HG02943 (cell line): ENCODE data around the gene RIMBP2.
"Not testable (repeated sequence)": the region's sequence is repeated elsewhere in the genome, so short reads cannot be mapped to it uniquely, and the experiment has no call there.

Source experiments
- ATAC-seq: cut with Tn5 transposase; IDR thresholded peaks from one replicate; pipeline ENCODE4 v1.9.1; 2021; ENCODE audit warnings: mild to moderate bottlenecking, low read depth, moderate library complexity; ENCODE audit not compliant: unreplicated experiment

Gene RIMBP2

DNA sequence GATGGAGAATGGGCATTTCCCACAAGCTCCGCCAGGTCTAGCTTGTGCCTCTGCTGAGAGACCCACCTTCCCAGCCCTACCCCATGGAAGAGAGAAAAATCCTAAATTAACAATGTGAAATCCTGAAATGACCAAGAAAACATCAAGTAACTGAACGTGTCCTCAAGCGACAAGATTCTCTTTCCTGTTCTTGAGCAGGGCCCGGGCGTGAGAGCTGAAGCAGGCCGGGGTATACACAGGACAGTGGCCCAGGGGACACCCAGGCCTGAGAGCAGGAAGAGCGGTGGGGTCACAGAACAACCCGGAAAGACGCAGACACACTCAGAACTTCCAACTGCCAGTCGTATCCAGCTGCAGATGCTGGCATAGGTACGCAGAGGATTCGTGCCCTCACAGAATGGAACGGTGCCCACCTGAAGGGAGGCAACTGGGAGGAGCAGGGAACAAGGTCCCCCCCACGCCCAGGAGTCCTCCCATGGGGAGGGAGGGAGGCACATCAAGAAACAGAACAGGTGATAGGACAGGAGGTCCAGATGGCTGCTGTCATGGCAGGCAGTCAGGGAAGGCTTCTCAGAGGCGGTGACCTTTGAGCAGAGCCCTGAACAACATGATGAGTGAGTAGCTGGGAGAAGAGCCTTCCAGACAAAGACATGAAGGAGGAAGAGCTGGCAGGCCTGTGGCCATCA is 9.1 kb downstream of the RIMBP2 start:
- no peak for ATAC-seq

DNA sequence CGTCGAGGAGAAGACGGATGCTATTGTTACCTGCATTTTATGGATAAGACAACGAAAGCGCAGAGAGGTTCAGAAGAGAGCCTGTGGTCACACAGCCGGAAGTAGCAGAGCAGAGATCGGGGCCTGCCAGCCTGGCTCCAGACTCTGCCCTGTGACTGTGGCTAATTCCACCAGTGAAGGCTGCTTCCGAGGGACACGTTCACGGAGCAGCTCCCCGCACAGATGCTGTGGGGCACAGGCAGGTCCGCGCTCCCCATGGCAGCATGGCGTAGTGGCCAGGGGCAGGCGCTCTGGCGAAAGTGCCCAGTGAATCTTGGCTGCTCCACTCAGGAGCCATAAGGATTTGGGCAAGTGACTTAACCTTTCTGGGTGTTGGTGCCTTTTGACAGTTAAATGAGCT is 9.8 kb downstream of the RIMBP2 start:
- ATAC-seq = no peak

DNA sequence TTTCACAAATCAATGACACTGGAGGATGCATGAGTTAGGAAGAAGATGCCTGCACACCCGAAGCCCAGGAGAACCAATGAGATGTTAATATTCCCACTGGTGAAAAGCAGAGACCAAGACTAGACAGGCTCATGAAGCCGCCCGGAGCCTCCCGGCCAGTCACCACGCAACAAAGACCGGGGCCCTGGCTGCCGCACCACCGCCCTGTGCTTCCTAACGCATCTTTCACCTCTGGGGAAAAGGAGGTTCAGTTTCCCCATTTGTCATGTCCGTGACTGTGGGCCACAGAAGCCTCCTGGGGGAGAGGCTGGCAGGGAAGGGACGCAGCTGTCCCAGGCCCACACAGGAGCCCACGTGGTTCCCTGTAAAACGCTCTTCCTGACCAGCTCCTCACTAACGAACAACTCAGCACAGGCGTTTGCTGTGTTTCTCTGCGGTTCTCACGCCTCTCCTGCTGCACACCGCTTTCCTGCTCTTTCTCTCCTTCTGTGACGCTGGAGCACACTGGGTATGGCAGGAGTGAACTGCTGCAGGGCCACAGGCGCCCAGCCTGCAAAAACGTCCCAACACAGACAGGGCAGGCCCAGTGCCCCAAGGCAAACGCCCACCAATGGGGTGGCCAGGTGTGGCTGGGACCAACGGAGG is 10.8 kb downstream of the RIMBP2 start:
- ATAC-seq = no peak

DNA sequence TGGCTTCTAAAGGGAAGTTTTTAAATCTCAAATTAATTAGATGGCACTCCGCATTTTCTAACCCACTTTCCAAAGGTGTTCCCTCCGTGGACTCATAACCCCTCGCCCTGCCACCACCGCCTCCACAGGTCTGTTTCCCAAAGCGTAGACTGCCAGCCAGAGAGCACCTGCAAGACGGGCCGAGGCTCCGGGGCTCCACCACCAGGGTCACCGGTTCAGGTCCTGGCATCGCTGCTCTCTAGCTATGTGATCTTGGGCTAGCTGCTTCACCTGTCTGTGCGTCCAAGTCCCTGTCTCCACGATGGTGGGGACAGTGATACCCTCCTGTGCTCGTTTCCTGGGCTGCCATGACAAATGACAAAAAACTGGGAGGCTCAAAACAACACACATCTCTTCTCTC is 11.5 kb downstream of the RIMBP2 start:
- ATAC-seq = no peak

DNA sequence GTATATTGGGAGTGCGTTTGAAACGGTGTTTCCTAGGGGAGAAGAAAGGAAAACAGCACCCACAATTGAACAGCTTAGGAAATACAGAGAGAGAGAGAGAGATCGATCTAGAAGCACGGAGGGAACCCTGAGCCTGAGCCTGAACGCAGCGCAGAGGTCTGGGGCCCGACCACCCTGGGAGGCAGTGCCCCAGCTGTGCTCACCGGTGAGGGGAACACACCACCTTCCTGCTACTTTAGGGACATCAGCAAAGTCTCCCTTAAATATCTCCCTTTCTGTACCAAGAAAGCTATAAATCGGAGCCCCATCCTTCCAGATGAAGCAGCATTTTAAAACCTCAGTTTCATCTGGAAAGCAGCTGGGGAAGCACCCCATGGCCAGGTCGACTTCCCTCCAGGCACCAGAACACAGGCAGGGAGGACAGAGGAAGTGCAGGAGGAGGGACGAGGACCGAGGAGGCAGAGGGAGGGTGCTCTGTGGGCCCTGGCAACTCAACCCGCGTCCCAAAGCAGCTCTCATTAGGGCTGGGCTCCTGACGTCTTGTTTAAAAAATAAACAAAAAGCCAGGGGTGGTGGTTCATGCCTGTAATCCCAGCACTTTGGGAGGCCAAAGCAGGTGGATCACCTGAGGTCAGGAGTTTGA is 12.2 kb downstream of the RIMBP2 start:
- no peak for ATAC-seq

DNA sequence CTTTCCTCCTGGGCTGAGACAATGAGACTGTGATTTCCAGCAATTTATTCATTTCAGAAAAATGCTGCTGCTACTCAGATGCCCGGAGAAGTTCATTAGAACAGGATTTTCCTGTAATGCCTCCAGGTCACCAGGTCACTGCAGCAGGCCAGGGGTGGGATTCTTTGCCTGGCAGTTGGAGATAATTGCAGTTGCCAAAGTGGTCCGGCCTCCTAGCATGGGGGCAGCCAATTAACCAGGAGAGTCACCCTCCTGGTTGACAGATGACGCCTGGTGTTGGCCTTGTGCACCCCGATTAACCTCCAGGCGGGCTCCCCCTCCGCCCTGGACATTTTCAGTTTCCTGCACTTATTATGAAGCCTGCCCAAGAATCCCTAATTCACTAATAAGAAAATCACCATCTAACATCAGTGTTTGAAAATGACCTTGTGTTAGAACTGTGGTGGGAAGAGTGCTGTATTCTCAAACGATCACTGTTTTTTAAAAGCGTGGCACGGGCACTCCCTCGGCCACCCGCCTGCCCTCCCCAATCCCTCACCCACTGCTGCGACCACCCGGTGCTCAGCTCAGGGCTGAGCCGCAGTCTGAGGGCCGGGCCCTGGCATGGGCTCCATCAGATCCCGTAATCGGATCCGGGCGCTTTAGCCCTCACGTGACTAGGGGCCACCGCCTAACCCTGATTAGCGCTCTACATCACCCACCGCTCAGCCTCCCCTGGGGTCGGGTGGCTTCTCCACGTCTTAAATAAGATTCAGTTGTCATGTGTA is 12.9 kb downstream of the RIMBP2 start:
- no peak for ATAC-seq

DNA sequence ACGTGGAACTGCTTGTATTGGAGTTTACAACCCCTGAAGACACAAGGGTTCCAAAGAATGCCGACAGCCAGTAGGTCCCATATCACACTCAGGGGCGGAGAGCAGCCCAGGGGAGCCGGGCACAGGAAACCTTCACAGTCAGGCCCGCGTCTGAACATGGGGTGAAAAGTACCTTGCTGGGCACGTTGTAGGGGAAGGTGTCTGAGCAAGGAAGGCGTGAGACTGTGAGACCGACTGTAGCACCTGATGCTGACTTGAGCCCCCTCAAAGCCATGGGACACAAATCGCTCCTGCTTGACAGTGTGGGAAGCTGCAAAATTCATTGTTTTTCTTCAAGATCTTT is 14.7 kb downstream of the RIMBP2 start:
- no peak for ATAC-seq

DNA sequence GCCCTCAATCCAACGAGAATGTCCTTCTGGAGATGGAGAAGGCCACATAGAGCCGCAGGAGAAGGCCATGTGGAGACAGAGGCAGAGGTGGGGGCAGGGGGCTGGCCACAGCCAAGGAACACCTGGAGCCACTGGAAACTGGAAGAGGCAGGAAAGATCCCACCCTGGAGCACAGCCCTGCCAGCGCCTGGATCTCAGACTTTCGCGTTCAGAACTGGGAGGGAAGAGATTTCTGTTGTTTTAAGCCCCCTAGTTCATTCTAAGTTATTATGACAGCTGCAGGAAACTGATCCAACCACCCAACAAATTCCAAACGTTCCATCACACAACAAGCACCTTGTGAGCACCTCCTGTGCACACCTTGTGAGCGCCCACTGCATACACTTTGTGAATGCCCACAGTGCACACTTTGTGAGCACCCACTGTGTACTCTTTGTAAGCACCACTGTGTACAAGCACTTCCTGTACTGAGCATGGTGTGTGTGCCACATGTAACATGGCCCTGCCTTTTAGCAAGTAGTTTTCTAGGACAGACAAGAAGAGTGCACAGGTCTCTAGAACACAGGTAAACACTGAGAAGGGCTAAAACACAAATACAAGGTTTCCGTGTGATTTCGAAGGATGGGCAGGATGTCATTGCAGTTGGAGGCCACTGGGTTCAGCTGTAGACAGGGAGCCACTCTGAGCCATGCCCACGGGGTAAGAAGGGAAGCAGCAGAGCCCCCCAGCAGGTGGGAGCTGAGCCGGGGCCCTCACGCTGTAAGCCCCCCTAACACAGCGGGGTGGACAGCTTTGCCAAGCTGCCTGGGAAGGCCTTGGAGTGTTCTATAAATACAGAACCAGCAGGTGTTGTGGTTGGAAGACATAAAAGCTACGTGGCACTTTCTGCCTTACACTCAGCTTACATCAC is 15.4 kb downstream of the RIMBP2 start:
- no peak for ATAC-seq

DNA sequence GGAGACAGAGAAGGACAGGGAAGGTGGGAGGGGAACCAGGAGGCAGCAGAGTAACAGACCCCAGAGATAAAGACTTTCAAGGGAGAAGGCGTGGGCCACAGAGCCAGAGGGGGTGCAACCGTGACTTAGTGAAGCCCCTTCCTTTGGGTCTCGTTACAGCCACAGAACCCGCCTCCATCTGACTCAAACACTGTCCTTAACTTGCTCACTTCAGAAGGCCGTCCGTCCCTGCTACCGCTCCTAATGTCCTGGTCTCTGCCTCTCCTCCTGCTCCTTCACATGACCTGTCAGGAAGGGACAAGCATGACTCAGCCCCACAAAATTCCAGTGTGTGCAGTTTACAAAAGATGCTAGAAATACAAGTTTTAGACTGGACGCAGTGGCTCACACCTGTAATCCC is 18.0 kb downstream of the RIMBP2 start:
- ATAC-seq = no peak

DNA sequence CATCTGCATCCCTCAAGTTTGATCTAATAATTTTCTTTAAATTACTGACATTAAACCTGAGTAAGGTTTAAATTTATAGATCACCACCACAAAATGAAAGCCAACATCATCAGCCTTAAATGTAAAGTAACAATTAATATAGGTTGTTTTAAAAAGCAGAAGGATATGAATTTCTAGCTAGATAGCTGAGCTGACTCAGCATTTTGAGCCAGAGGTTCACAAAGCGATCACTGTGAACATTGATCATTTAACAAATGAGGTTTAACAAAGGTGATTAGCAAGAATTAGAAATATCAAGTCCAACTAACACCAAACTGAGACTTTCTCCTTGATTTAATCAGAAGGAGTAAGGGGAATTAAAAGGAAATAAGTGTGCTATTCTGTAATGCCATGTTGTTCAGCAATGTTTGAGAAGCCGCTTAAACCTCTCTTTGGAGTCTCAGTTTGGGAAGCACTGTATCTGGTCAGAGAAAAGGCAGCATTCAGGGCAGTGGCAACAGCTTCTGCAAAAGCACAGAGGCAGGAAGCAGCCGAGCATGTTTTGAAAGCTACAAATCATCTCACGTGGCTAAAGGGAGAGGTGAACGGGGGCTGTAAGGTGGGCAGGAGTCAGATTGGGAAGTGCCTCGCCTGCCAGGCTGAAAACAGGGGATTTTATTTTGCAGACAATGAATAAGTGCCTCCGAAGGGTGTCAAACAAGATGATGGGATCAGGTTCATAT is 19.6 kb downstream of the RIMBP2 start:
- ATAC-seq = no peak

DNA sequence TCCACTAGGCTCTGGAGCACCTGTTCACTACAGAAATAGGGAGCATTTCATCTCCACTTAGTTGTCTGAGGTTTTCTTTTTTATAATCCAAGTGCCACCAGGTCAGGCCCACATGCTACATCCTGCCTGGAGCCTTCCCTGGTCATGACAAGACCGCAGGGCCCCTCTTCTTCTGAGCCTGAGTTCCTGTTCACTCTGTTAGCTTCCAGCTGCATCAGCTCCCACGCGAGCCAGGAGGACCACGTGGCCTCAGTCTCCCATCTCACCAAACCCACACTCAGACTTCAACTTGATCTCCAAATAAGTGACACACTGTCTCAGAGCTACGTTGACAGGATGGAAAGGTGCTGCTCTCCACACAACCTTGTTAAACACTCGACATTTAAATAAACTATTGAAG is 21.0 kb downstream of the RIMBP2 start:
- no peak for ATAC-seq

DNA sequence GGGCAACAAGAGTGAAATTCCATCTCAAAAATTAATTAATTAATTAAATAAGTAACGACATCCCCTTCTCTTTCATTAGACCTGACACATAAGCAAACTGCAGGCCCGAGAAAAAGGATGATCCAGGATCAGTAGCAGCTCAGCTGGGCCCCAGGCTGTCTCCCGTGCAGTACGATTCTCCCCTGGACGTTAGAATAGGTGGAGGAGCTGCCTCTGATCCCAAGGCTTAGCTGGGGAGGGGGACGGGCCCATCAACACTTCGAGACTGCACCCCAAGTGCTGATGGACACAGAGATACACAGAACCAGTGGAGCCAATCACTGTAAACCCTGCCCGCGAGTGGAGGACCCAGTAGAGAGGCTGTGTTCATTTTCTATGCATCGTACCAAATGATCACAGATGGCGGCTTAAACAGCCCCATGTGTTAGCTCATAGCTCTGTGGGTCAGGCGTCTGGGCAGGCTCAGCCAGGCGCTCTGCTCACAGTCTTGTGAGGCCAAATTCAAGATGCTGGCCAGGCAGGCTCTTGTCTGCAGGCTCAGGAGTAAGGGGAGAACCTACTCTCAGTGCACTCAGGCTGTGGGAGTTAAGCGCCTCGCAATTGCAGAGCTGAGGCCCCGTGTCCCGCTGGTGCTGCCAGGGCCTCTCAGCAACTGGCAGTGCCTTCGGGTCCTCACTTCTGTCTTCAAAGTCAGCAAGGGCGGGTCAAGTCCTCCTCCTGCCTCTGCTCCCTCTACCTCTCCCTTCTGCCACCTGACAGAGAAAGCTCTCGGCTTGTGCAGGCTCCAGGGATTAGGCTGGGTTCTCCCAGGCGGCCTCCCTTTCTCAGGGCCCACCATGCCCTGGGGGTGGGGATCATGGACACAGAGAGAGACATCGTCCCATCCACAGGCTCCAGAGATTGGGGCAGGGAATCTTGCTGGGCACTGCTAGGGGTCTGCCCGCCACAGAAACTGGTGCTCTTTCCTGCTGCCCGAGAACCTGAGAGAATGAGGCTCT is 26.4 kb downstream of the RIMBP2 start:
- ATAC-seq = no peak

DNA sequence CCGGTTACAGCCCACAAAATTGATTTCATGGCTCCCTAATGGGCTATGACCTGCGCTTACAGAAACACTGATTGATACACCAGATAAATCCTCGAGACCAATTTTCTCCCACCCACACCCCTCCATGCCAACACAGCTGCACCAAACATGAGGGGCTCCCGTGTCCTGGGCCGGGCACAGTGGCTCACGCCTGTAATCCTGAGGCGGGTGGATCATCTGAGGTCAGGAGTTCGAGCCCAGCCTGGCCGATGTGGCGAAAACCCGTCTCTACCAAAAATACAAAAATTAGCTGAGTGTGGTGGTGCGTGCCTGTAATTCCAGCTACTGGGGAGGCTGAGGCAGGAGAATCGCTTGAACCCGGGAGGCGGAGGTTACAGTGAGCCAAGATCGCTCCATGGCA is 27.1 kb downstream of the RIMBP2 start:
- ATAC-seq = not testable (repeated sequence)

DNA sequence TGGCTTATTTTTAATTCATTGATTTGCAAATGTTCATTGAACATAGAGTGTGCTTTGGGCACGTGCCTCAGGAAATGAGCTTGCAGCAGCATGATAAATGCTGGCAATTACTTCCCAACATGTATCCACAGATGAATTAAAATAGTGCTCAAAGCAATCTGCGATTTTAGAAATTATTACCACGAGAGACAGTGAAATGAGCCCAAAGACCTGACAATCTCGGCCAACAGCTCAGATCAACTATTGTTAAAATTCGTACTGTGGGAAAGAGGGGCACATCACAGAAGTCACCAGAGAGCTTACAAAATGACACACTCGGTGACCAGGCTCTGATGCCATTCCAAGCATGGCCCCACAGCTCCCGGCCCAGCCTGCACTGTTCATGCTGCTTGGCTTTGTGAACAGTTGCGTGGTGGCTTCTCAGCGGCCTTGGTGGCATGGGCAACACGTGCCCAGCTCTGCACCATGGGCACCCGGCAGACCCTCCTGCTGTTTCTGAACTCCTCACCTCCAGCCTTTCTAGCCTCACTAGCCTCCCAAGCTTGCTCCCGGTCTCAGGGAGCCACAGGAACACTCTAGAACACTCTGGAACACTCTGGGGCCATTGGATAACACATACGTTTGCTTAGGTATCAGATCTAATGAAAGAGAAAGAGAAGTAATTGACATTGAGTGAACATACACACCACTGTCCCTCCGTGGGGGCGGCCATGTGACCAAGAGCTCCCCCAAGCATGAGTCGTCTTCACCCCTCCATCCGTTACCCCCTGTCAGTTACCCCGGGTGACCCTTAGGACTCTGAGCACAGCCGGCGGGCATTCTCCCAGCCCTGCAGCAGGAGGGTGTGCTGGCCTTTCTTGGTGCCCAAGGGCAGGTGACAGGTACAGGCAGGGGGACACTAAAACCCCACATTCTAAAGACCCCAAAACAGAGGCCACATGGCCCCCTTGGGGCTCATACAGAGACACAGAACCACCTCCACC is 28.0 kb downstream of the RIMBP2 start:
- no peak for ATAC-seq

DNA sequence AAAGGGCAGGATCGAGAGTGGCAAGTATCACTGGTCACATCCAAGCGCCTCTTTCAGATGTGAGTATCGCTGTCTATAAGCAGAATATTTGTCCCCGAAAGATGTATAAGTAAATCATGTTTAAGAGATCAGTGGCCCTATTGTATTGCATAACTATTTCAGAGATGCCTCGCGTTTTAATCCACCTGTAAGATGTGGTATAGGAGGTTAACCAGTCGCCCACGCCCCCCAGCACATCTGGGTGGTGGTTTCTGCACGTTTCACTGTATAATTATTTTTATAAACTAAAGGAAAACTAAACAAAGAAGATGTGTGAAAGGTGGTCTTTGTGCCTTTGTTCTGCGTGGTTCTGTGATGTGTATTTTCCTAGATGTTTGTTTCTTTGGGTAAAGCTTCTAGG is 28.9 kb downstream of the RIMBP2 start:
- no peak for ATAC-seq

DNA sequence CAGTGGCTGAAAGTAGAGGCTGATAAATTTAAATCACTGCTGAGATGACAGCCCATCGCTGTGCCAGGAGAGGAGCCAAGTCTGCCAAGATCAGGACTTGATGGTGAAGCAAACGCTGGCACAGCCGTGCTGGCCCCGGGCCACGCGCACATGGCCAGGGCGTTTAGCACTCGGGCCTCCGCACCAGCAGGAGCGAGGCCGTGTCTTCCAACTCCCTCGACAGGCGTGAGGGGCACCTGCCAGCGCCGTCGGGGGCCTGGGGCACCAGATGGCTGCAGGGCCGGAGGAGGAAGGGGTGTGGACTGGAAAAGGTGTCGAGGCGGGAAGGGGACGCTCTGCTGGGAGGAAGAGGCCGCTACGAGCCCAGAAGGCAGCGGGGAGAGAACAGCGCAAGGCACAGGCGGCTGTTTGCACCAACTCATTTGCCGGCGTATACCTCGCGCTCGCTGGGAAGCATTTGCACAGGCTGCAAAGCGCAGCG is 29.5 kb downstream of the RIMBP2 start:
- no peak for ATAC-seq

DNA sequence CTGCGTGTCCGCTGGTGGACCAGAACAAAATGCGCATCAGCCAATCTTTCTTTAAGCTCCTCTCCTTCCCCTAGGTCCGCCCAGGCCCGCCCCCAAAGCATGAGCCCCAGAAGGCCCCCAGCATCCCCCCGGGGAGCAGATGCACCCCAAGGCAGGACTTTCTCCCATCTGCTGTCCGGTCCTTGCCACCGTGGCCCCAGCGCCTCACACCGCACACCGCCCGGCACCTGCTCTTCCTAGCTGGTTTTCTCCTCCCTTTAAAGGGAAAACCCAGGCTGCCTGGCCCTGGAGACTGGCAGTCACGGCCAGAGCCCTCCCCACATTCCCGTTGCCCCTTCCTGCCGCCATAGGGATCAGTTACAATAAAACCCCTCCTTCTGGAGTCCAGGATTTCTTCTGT is 30.2 kb downstream of the RIMBP2 start:
- no peak for ATAC-seq
